GM18511 (cell line): ENCODE measurements around the gene SCARF2.
"Not testable (repeated sequence)": the region's sequence is repeated elsewhere in the genome, so short reads cannot be mapped to it uniquely, and the experiment has no call there.

ENCODE experiments used
- ATAC-seq: cut with Tn5 transposase; IDR thresholded peaks from one replicate; pipeline ENCODE4 v1.9.1; 2021; ENCODE audit warnings: mild to moderate bottlenecking, moderate library complexity; ENCODE audit not compliant: unreplicated experiment

The SCARF2 gene

GRCh38 chr22:20415241-20415640 is 22.4 kb downstream of the SCARF2 start:
- ATAC-seq = not testable (repeated sequence)

DNA sequence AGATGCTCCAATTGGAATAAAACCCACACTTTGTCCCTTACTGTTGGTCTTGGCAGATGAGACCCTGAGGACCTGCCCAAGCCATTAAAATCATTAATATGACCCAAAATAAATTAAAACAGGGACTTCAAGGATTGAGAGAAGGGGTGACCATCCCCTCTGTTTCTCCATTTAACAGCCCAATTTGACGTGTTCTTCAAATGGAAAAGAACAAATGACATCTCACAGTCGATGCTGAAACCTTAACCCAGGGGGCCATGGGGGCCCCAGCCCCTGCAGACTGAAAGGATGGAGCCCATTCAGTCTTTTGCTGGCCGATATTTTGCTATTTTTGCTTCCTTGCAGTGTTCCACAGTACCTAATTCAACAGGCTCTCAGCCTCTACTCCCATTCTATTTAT is 23.2 kb downstream of the SCARF2 start:
- ATAC-seq = no peak

- ATAC-seq = no peak
Observed at GRCh38 chr22:20414059-20414440, 23.6 kb downstream of the SCARF2 start.

DNA sequence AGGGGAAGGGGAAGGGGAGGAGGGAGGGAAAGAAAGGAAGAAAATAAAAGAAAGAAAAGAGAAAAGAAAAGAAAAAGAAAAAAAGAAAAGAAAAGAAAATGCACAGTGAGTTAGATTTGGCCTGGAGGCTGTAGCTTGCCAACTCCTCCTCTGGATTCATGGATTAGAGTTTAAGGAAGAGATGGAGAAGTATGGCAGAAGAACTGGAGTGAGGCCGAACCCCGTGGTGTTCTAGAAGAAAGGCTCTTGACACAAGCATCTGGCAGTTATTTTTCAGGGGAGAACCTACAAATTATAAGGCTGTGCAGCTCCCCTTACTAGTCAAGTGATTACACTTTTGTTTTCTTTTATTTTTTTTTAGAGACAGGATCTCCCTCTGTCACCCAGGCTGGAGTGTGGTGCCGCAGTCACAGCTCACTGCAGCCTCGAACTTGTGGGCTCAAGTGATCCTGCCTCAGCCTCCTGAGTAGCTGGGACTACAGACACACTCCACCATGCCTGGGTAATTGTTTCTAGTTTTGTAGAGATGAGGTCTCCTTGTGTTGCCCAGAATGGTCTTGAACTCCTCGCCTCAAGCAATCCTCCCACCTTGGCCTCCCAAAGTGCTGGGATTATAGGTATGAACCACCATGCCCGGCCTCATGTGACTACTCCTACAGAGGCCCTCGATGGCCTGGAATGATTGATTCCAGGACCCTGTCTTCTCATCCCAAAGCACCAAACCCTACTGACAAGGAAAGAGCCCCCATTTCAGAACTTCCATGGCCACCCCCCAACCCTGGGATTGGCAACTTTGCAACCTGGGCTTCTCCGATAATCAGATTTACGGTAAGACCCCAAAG is 24.2 kb downstream of the SCARF2 start:
- ATAC-seq = no peak

DNA sequence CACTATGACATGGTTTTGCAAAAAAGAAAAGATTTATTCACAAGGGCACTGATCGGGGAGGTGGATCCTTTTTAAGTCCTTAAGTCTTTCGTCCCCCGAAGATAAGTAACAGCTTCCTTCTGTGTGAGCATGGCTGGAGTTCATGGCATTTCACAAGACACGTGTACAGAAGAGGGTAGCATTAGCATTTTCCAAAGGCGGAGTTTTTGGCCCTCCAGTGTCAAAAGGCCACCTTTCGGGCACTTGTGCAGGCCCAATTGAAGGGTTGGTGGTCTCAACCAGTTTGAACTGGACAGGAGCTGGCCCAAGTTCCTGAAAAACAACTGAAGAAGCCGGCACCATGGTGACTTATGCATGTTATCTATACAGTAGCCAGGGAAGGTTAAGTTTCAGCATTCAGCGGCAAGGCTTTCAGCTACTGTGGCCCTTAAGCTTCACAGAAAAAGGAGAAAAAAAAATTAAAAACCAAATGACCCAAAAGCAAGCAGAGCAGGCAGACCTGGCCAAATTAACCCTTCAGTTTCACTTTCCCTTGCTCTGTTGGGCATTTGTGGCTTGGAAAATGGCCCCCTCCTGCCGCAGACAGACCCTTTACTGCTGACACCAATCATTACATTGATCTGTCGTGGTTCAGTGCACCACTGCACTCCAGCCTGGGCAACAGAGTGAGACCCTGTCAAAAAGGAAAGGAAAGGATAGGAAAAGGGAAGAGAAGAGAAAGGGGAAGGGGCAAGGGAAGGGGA is 25.0 kb downstream of the SCARF2 start:
- ATAC-seq = no peak

GRCh38 chr22:20409385-20409784 is 28.2 kb downstream of the SCARF2 start:
- not testable (repeated sequence) for ATAC-seq

DNA sequence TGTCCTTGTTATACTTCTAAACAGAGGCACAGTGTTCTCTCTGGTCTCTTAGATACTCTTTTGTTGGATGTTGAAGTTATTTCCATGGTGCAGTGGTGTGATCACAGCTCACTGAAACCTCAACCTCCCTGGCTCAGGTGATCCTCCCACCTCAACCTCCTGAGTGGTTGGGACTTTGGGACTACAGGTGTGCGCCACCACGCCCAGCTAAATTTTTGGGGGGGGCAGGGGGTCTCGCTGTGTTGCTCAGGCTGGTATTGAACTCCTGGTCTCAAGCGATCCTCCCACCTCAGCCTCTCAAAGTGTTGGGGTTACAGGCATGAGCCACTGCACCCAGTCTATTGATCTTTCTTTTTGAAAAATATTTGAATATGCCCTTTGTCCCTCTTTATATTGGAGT is 28.7 kb downstream of the SCARF2 start:
- ATAC-seq = no peak

- no peak for ATAC-seq
Observed at GRCh38 chr22:20407829-20408228, 29.8 kb downstream of the SCARF2 start.

DNA sequence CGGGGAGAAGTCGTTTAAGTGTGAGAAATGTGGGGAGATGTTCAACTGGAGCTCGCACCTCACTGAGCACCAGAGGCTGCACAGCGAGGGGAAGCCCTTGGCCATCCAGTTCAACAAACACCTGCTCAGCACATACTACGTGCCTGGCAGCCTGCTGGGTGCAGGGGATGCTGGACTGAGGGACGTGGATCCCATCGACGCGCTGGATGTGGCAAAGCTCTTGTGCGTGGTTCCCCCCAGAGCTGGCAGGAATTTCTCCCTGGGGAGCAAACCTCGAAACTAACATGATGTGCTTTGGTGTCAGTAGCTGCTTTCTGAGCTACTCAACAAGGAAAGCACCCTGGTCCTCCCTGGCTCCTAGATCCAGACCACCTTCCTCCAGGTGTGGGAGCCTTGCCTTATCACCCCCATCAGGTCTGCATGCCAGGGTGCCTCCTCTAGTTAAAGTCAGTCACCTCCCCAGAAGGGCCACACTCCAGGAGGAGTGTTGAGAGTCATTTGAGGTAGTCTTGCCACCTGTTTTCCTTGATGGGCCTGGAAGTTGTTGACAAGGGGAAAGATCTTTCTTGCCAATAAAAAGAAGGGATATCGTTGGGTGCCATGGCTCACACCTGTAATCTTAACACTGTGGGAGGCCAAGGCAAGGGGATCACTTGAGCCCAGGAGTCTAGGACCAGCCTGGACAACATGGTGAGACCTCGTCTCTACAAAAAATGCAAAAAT is 30.8 kb downstream of the SCARF2 start:
- ATAC-seq = no peak

GRCh38 chr22:20405931-20406685 is 31.5 kb downstream of the SCARF2 start:
- no peak for ATAC-seq

- no peak for ATAC-seq
Observed at GRCh38 chr22:20405291-20405930, 32.2 kb downstream of the SCARF2 start.

- ATAC-seq = no peak
Observed at GRCh38 chr22:20404881-20405280, 32.7 kb downstream of the SCARF2 start.

DNA sequence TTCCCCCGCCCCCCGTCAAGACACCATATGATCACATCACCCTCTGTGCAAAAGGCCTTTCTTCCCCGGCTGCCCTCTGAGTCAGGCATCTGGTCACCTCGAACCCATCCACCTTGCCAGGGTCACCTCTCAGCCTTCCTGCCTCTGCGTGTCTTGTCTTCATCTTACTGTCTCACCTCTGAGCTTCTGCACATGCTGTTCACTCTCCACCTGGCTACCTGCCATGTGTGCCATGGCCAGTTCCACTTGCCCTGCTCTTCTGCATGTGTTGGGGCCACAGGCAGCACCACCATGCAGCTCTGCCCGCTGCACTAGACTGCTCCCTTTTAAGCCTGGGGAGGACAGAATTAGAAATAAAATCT is 33.9 kb downstream of the SCARF2 start:
- ATAC-seq = no peak

- no peak for ATAC-seq
Observed at GRCh38 chr22:20402960-20403778, 34.5 kb downstream of the SCARF2 start.

GRCh38 chr22:20401376-20402014 is 36.1 kb downstream of the SCARF2 start:
- no peak for ATAC-seq

DNA sequence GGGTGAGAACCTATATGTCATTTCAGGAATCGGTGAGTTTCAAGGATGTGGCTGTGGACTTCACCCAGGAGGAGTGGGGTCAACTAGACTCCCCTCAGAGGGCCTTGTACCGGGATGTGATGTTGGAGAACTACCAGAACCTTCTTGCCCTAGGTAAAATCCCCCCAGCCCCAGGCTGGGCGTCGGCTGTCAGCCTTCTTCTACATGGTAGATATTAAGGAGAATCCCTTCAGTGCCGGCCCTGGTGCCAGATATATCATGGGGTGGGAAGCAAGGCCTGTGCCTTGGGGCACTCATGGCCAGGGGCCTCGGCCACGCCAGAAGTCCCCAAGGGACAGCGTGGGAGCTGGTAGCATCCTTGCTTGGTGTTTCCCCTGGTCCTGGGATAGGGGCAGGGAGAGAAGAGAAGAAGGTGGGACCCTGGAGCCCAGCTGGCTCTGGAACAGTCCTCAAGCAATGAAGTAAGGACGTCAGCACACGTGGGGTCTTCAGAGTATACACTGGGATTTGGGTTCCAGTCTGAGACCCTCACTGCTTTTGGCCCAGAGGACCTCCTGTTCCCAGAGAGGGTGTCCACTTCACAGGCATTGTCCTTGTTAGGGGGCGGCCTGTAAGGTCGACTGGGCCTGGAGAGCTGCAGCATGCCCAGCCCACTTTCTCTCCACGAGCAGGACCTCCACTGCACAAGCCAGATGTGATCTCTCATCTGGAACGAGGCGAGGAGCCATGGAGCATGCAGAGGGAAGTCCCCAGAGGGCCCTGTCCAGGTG is 36.8 kb downstream of the SCARF2 start:
- no peak for ATAC-seq

DNA sequence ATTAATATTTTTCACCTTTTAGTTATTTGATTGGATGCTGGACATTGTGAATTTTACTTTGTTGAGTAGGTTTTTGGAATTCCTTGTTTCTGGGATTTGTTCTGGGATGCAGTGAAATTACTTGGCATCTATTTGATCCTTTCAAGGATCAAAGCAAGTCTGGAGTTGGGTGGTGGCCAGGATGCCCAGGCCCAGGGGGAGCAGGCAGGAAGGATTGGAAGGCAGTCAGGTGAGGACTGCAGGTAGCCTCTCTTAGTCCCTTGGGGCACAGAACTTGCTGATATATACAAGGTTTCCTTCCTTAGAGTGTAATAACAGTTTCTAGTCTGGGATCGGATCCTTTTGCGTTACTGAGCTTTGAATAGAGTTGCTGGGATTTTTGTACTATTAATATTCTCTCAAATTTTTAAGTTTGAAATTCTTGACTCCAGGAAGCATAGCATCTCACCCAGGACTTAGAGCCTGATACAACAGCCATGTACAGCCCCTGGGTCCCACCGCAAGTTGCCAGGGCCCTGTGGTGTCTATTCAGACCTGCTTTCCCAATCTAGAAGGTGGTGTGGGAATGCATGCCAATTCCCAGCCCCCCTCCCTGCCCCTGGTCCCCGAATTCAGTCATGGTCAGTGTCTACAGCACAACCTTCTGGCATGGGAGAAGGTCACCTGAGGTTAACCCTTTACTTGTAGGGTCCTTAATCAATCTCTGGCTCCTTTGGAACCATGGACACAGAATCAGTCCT is 37.6 kb downstream of the SCARF2 start:
- ATAC-seq = no peak

GRCh38 chr22:20398420-20398819 is 39.2 kb downstream of the SCARF2 start:
- no peak for ATAC-seq
